Stimulated activated CD4-positive, alpha-beta T cell treated with anti-CD3 and anti-CD28 coated beads, Interleukin-2, amount 100 ng/mL, for 48 hours (primary cell): ENCODE results near the gene NTMT2.

Source experiments
- DNase-seq, 2 donors: peaks; one replicate each; pipeline ENCODE4 v3.0.0-alpha.2; 2020

NTMT2 gene

DNA sequence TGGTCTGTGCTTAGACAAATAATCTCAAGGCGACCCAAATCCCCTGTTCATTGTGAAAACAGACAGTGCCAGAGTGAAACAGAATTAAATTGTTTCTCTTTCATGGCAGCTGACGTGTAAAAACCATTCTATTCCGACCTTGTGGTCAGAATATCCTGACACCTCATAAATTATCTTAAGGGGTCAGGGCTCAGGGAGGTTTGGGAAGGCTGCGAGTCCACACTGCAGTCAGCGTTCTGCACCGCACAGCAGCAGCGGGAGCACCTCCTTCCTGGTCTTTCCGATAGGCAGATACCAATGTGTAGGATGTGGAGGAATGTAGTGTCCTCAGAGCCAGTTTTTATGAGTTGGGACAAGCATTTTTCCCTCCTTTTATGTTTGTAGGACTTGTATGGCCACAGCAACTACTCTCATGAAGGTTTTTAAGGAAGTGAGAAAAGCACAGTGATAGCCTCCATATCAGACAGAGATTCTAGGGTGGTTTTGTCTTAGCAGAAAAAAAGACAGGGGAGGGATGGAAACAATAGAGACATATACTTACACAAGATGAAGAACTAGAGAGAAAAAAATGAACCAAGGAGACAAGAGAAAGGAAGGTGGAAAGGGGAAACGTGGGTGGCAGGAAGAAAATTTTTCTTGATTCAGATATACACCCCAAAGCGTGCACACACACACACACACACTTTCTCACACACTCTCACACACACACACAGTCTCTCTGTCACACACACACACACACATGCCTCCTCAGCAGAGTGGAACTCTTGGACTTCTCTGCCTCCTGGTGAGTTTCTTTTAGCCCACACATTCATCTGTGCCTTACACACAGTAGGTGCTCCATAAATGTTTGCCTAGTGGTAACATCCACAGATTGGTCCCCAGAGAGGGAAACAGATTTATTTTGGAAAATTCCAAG is 68.6 kb downstream of the NTMT2 start:
- DNase-seq, result no peak

DNA sequence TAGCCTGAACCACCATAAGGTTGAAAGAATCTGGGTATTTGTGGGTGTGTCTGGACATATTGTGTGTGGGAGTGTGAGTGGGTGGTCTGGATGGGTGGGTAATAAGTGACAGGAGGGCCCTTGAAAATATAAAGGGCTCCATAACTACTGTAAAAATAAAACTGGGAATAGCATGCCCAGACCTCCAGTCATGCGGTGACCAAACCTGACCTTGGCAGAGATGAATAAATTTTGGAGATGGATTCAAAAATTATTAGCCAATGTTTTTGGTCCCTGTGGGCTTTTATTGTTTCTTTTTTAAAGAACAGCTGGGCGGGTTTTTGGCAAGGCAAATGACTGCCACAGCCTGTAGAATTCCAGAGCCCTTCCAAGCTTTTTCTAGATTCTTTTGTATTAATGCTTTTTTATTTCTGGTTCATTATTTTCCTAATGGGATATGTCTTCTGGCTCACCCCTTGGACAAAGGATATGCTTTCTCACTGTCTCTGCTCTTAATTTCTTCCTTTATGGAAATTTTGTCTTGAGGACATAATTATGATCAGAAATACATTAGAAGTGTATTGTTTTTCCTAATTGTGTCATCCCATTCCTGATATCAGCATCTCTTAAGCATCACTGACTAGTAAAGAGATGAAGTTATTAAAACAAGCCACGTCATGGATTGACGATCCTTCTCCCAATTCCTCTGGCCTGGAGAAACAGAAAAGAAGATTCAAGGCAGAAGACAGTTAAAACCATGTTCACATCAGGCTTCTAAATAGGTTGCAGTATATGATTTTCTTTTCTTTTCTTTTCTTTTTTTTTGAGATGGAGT is 69.5 kb downstream of the NTMT2 start:
- no peak for DNase-seq

GRCh38 chr1:170217517-170218256 is 71.9 kb downstream of the NTMT2 start:
- no peak for DNase-seq

- no peak for DNase-seq
These were observed 72.5 kb downstream of the NTMT2 start for GRCh38 chr1:170218257-170218650.
